Epithelial cell of proximal tubule (primary cell): ENCODE results near the gene DNASE1L3. TPM values are rescaled to one million over a fixed set of nuclear protein-coding genes. Genes with fewer than 3 reads are reported as not detected.

ENCODE experiments used
- DNase-seq: peaks from one replicate; pipeline ENCODE4 v3.0.0-alpha.2; 2011; ENCODE audit warnings: low read depth
- H3K4me3 ChIP-seq: 2 replicates; pipeline ENCODE4 v1.5.1; 2011; ENCODE audit warnings: low read depth, mild to moderate bottlenecking, low read length
- total RNA-seq: library from RNA; depleted of rRNA; stranded (reverse); fragments of >200 nt; gene quantifications from 2 replicates; pipeline ENCODE4 v1.2.3, GENCODE V29; 2015
- TF ChIP-seq, protein P1 (sequence below): conservative IDR thresholded peaks from 2 replicates; pipeline ENCODE4 v1.5.1; 2012; ENCODE audit warnings: low read depth, mild to moderate bottlenecking, low read length

DNASE1L3 gene
- total RNA-seq, 1 donor from 2014 or later = not detected

GRCh38 chr3:58173029-58173668 is 37.6 kb downstream of the DNASE1L3 start:
- TF ChIP-seq, protein P1, sequence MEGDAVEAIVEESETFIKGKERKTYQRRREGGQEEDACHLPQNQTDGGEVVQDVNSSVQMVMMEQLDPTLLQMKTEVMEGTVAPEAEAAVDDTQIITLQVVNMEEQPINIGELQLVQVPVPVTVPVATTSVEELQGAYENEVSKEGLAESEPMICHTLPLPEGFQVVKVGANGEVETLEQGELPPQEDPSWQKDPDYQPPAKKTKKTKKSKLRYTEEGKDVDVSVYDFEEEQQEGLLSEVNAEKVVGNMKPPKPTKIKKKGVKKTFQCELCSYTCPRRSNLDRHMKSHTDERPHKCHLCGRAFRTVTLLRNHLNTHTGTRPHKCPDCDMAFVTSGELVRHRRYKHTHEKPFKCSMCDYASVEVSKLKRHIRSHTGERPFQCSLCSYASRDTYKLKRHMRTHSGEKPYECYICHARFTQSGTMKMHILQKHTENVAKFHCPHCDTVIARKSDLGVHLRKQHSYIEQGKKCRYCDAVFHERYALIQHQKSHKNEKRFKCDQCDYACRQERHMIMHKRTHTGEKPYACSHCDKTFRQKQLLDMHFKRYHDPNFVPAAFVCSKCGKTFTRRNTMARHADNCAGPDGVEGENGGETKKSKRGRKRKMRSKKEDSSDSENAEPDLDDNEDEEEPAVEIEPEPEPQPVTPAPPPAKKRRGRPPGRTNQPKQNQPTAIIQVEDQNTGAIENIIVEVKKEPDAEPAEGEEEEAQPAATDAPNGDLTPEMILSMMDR = no peak
- DNase-seq = no peak
- H3K4me3 ChIP-seq = no peak overlapping the region

GRCh38 chr3:58171126-58171525 is 39.6 kb downstream of the DNASE1L3 start:
- no peak overlapping the region for H3K4me3 ChIP-seq
- no peak for DNase-seq
- TF ChIP-seq, protein P1 = no peak

- no peak overlapping the region for H3K4me3 ChIP-seq
- TF ChIP-seq, protein P1 = no peak
- no peak for DNase-seq
These were observed 40.4 kb downstream of the DNASE1L3 start for GRCh38 chr3:58170376-58170775.

DNA sequence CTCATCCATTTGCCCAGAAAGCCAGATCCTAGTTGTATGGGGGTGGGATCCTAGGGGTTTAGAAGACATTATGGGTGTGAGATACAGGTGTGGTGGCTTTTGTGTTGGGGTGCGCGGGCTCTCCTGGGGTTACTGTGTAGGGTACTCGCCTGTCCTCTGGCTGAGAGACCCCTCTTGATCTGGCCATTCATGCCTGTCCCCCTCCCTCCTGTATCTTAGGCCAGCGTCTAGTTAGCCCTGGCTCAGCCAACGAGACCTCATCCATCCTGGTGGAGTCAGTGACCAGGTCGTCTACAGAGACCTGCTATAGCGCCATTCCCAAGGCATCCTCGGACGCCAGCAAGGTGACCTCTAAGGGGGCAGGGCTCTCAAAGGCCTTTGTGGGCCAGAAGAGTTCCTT is 41.4 kb downstream of the DNASE1L3 start:
- no peak overlapping the region for H3K4me3 ChIP-seq
- TF ChIP-seq, protein P1 = no peak
- no peak for DNase-seq

GRCh38 chr3:58168498-58168897 is 42.3 kb downstream of the DNASE1L3 start:
- DNase-seq = no peak
- TF ChIP-seq, protein P1 = no peak
- no peak overlapping the region for H3K4me3 ChIP-seq

DNA sequence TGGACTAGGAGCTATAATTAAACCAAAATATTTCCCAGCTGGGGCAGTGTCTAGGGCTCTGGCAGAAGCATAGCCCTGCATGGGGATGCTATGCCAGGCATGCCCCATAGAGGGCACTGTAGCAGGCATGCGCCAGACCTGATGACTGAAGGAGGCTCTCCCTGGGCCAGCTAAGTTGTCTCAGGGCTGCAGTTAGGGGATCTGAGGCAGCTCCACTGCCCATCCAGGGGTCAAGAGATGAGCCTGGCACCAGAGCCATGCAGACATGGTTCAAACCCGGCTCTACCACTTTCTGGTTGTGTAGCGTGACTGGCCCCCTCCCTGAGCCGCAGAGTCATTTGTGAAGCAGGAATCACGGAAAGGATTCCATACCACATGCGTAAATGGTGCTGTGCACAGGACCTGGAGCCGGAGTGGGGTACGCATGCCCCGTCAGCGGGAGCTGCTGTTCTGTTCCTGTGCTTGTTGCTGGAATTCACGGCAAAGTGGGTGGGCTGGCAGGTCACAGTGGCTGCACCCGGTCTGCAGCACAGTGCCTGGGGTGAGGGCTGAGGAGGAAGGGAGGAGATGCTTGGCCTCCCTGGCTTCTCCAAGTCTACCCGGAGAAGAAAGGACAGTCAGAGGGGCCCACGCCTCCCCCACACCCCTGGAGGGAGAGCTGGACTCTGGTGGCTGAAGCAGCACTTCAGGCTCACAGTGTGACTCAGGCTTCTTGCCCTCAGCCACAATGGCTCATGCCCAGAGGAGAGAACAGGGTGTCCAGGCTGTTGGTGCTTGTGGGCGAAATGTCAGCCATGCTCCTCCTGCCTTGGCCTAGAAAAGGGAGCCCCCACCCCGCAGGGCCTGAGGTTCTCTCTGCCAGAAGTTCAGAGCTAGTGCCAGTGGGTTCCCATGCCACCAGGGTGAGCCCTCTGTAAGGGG is 43.1 kb downstream of the DNASE1L3 start:
- TF ChIP-seq, protein P1 = peak; percentile 96
- DNase-seq = no peak
- H3K4me3 ChIP-seq = no peak overlapping the region
